B cell (primary cell): ENCODE measurements around the gene APBA3.

ENCODE experiments used
- EZH2 ChIP-seq: IDR thresholded peaks from 2 replicates; pipeline ENCODE4 v1.6.1; 2012; ENCODE audit warnings: borderline replicate concordance, low read depth, mild to moderate bottlenecking, moderate library complexity, low read length; ENCODE audit not compliant: insufficient read depth, poor library complexity, severe bottlenecking
- TF ChIP-seq, protein P1 (sequence below): fragments of 200-600 bp; IDR thresholded peaks from one replicate; pipeline ENCODE4 v1.8.0; 2022; ENCODE audit warnings: antibody characterized with exemption, mild to moderate bottlenecking

DNA sequence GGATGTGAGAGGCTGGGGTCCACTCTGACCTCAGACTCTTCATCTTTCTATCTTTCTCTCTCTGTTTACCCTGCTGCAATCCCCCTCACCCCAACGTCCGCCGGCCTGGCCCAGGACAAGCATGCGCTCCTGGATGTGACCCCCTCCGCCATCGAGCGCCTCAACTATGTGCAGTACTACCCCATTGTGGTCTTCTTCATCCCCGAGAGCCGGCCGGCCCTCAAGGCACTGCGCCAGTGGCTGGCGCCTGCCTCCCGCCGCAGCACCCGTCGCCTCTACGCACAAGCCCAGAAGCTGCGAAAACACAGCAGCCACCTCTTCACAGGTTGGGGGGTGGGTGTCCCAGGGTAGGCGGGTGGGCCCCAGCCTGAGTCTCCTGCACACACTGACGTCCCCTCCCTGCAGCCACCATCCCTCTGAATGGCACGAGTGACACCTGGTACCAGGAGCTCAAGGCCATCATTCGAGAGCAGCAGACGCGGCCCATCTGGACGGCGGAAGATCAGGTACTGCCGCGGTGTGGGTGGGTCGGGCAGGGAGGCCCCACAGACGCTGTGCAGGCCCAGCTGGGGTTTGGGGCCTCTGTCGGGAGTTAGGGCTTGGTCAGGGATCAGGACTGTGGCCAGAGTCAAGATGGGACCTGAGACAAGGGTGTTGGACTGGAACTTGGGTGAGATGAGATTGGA, 15.0 kb downstream of the APBA3 start:
- TF ChIP-seq, protein P1, sequence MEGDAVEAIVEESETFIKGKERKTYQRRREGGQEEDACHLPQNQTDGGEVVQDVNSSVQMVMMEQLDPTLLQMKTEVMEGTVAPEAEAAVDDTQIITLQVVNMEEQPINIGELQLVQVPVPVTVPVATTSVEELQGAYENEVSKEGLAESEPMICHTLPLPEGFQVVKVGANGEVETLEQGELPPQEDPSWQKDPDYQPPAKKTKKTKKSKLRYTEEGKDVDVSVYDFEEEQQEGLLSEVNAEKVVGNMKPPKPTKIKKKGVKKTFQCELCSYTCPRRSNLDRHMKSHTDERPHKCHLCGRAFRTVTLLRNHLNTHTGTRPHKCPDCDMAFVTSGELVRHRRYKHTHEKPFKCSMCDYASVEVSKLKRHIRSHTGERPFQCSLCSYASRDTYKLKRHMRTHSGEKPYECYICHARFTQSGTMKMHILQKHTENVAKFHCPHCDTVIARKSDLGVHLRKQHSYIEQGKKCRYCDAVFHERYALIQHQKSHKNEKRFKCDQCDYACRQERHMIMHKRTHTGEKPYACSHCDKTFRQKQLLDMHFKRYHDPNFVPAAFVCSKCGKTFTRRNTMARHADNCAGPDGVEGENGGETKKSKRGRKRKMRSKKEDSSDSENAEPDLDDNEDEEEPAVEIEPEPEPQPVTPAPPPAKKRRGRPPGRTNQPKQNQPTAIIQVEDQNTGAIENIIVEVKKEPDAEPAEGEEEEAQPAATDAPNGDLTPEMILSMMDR: no peak
- TF ChIP-seq EZH2: no peak
